GM18870 (cell line): ENCODE measurements around the gene DHDH.

Experiments
- ATAC-seq: cut with Tn5 transposase; IDR thresholded peaks from one replicate; pipeline ENCODE4 v1.9.1; 2021; ENCODE audit warnings: moderate library complexity; ENCODE audit not compliant: unreplicated experiment

Gene DHDH

GRCh38 chr19:48965040-48965805 lies 31.7 kb downstream of the DHDH start, which contains the start of gene FTL:
Gene FTL, plus strand, starts transcription at chr19:48965309. Its CDS starts 199 bp downstream, at chr19:48965508.
- peak; percentile 38 for ATAC-seq

DNA sequence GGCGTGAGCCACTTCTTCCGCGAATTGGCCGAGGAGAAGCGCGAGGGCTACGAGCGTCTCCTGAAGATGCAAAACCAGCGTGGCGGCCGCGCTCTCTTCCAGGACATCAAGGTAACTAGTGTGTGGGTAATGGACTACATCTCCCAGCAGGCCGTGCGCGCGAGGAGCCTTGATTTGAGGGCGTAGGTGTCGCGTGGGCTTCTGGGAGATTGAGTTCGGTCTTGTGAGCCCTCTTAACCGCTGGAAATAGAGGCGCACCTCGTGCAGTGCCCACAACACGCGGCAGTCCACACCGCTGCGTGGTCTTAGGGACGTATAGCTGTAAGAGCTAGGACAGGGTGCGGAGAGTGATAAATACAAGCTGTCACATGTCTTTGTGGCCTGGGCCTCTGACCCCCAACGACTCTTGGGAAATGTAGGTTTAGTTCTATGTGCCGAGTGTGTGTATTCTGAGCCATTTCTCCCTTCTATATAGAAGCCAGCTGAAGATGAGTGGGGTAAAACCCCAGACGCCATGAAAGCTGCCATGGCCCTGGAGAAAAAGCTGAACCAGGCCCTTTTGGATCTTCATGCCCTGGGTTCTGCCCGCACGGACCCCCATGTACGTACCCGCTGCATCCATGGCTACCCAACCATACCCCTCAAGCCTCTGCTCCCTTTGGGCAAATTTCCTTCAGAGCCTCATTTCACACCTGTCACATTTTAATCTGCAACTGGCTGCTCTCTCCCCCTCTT lies 32.5 kb downstream of the DHDH start:
- ATAC-seq: peak; percentile 14

DNA sequence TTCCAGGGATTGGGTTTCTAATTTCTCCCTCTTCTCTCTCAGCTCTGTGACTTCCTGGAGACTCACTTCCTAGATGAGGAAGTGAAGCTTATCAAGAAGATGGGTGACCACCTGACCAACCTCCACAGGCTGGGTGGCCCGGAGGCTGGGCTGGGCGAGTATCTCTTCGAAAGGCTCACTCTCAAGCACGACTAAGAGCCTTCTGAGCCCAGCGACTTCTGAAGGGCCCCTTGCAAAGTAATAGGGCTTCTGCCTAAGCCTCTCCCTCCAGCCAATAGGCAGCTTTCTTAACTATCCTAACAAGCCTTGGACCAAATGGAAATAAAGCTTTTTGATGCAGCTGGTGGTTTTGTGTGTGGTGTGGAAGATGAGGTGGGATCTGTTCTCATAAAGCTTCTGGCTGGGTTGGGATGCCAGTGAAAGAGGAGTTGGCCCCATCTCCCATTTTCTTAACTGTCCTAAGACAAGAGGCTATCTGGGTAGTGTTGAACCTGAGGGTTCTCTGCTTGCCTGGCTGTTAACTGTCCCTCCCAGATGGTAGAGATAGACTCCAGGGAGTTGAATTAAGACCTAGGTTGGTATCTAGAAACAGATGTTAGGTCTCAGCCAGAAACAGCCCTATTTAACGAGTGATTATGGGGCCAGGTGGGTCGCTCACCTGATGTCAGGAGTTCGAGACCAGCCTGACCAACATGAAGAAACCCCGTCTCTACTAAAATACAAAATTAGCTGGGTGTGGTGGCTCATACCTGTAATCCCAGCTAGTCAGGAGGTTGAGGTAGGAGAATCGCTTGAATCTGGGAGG lies 33.2 kb downstream of the DHDH start:
- ATAC-seq: no peak

- ATAC-seq: no peak
These were observed 34.1 kb downstream of the DHDH start for GRCh38 chr19:48967346-48968178.

GRCh38 chr19:48968179-48968661 lies 34.7 kb downstream of the DHDH start:
- no peak for ATAC-seq

DNA sequence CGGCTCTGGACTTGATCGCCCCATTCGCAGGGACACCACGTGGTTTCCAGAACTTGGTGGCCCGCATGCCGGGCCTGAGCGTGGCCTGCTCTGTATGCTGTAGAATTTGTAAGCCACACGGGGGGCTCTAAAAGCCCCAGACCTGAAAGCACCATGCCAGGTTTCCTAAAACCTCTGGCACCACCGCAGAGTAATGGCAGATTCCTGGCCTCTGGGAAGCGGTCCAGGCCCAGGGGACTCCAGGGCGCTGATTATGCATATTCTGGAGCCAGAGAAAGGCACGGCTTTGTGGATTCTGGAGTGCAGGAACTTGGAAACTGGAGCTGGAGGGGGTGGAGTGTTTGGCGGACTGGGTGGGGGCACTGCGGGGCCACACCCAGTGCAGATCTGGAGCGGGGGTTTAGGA lies 35.3 kb downstream of the DHDH start:
- ATAC-seq: no peak

DNA sequence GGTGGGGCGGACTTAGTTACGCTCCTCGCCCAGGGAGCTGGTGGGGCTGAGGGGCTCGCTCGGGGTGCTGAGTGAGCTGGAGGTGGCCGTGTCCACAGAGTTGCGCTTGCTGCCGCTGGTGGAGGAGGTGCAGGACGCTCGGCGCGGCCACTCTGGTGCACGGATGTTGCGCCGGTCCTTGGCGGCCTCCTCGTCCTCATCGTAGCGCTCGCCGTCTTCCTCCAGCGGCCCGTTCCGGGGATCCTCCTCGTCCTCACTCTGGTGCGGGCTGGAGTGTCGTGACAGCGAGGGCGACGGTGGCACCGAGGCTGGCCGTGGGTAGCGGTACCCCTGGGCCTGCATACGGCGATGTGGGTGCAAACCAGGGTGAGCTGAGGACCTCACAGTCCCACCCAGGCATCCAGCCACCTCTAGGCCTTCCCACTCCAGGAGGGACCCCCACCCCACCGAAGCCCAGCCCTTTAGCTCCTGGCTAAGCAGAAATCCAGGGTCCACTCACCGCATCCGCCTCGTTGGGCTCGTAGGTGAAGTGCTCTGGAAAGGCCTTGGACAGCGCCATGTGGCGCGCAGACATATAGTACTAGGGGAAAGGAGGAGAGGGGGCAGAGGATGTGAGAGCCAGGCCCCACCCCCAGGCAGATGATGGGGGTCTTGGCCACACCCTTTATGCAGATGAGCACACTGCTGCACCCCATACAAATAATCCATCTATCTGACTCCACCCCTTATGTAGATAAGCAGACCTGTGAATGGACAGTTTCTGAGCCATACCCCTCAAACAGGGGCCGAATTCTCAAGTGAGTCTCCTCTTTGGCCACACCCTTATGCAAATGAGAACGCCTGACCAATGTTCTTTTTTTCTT lies 36.0 kb downstream of the DHDH start:
- ATAC-seq: no peak

- ATAC-seq: no peak
These were observed 36.8 kb downstream of the DHDH start for GRCh38 chr19:48970139-48970766.

GRCh38 chr19:48970923-48971395 lies 37.5 kb downstream of the DHDH start:
- no peak for ATAC-seq

DNA sequence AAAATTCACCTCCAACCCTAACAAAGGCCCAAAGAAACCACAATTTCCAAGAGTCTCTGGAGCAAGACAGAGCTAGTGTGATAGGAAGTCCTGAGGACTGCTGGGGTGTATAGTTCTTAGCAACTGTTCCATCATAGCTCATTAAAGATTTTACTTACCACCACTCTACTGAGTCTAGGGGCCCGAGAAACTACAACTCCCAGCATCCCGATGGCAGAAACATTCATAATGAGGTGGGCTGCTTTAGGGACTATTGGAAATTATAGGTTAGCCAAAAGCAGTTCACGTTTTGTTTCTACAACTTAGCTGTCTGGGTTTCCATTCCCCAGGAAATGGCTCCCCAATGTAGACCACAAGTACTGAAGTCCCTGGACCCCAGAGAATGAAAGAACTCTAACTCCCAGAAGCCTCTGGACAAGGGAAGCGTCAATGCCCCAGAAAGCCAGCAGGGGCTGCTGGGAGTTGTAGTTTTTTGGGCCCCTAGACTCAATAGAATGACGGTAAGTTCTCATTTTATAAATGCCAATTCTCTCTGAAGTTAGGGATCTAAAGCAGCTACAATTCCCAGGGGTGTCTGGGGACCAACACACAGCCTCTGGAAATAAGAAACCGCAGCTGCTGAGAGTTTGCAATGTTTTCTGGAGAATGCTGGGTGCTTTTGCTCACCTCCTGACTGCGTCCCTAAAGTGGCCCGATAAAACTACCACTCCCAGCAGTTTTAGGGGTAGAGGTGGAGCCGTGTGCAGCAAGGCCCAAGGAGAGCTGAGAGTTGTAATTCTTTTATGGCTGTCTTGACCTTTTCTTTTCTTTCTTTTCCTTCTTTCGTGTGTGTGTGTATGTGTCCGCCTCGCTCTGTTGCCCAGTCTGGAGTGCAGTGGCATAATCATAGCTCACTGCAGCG lies 42.7 kb downstream of the DHDH start:
- no peak for ATAC-seq

DNA sequence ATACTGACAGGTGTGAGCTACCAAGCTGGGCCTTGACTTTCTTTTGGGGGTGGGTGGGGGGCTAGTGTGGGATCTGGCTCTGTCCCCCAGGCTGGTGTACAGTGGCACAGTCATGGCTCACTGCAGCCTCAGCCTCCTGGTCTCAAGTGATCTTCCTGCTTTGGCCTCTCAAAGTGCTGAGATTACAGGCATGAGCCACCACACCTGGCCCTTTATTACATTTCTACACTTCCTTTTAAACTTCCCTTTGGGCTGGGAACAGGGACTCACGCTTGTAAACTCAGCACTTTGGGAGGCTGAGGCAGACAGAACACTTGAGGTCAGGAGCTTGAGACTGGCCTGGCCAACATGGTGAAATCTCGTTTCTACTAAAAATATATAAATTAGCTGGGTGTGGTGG lies 43.6 kb downstream of the DHDH start:
- ATAC-seq: no peak

DNA sequence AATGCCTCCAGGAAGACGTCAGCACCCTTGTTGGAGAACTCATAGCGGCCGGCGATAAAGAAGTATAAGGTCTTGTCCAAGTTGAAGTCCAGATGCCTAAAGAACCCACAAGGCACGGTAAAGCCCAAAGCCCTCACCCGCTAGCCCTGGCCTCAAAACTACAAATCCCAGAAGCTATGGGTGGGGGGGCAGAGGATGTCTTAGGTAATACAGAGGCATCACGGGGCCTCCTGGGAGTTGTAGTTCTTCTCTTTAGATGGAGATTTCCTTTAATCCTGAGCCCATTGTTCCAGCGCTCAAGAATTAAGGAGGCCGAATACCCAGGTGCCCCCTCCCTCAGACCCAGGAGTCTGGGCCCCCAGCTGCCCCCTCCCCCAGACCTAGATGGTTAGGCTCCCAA lies 48.8 kb downstream of the DHDH start:
- ATAC-seq: no peak

GRCh38 chr19:48985711-48986110 lies 52.2 kb downstream of the DHDH start:
- no peak for ATAC-seq

GRCh38 chr19:48986211-48986610 lies 52.7 kb downstream of the DHDH start:
- ATAC-seq: no peak

DNA sequence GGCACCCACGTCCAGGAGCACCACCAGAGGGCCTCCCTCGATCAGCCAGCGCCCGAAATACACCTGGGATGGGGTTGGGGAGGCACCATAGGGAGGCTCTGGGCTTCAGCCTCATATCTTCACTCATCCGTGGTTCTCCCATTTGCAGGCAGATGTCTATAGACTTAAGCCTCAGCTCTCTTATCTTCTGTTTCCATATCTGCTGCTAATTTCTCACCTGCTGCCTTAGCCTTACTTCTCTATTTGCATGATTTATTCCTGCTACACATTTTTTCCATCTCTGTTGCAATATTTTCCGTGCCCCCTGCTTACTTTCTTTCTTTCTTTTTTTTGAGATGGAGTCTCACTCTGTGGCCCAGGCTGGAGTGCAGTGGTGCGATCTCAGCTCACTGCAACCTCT lies 53.8 kb downstream of the DHDH start:
- ATAC-seq: no peak

GRCh38 chr19:48988286-48988685 lies 54.8 kb downstream of the DHDH start:
- ATAC-seq: no peak

- no peak for ATAC-seq
These were observed 55.4 kb downstream of the DHDH start for GRCh38 chr19:48988860-48989259.

DNA sequence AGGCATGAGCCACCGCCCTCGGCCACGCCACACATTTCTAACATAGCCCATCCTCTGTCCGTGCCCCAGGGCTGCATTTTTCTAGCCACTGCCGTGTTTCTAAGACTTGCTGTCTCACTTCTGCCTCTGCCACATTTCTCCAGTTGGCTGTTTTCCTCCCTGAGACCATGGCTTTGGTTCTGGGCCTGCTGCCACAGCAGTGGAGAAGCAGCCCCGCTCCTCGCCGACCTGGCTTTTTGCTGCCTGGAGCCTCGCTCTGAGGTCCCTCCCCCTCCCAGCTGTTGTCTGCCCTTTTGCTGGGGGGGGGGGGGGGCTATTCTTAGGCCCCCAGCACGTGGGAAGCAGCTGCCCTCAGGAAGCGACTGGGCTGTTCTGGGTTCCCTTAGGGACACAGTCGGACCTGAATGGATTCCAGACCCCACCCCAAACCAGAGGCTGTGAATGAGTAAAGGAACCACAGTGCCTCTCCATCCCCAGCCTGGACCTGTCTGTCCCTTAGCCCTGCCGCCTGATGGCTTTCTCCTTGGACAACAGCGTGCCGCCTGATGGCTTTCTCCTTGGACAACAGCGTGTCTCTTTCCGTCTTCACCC lies 56.3 kb downstream of the DHDH start:
- no peak for ATAC-seq
